Measurements from ENCODE around the gene ANO2. TPM values are rescaled to one million over a fixed set of nuclear protein-coding genes. Genes with fewer than 3 reads are reported as not detected.

ANO2 gene
- total and polyA plus RNA-seq, 2 donors (not counting 3 experiments of a cell fraction or from before 2014, with no cell fraction given): 15.4 to 65.0 TPM

DNA sequence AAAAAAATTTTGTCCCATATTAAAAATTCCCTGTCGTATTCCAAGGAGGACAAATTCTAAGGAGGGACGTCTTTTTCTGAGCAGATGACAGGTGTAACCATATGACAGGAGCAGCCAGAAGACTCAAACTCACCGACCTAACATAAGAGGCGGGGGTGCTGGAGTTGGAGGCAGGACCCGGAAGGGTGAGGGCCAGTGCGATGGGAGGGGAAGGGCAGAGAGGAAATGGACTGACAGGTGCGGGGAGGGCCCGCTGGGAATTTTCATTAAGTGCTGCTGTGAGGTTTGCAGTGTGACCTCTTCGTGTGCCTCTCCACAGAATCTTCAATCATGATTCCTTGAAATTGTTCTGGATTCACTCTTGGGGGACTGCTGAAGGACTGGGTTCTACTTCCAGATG, 323.7 kb downstream of the ANO2 start:
- Histone ChIP-seq H3K4me1 (ENCODE audit: control insufficient read depth, extremely low read depth, insufficient read depth, low read length) (peaks cover 16% of the 10 kb centered on the region), H3K4me2 (ENCODE audit: insufficient read depth, low read length) (no peak overlapping the region), H3K4me3 (replicated peaks in 1 of 3; ENCODE audit: insufficient read depth in 1 of 3, low read depth in 1 of 3, low read length in 3 of 3) (no peak overlapping the region), H2AFZ (ENCODE audit: low read depth, low read length) (no peak overlapping the region), H4K20me1 (replicated peaks; ENCODE audit: control insufficient read depth, extremely low read depth, insufficient read depth, low read length) (no peaks in the 10 kb centered on the region), H3K27me3 (ENCODE audit: control insufficient read depth in 2 of 2, insufficient read depth in 2 of 2, low read length in 2 of 2) (no peaks in the 10 kb centered on the region), H3K9me1 (replicated peaks; ENCODE audit: control insufficient read depth, extremely low read depth, insufficient read depth, low read length) (no peaks in the 10 kb centered on the region), H3K9ac (replicated peaks; ENCODE audit: extremely low read depth, insufficient read depth, low read length) (no peak overlapping the region), H3K79me2 (ENCODE audit: control insufficient read depth, insufficient read depth, low read length) (no peaks in the 10 kb centered on the region), H3K9me3 (replicated peaks; ENCODE audit: control insufficient read depth, insufficient read depth, low read length) (no peaks in the 10 kb centered on the region), H3K27ac (ENCODE audit: insufficient read depth, low read depth, low read length) (no peak overlapping the region), H3K36me3 (ENCODE audit: control insufficient read depth in 2 of 2, extremely low read depth in 1 of 2, insufficient read depth in 2 of 2, low read length in 2 of 2) (peaks cover 0 to 6% of the 10 kb centered on the region in 2 experiments)
- intact Hi-C loops (cut with micrococcal nuclease): no loop called here
- TF ChIP-seq, protein P1, sequence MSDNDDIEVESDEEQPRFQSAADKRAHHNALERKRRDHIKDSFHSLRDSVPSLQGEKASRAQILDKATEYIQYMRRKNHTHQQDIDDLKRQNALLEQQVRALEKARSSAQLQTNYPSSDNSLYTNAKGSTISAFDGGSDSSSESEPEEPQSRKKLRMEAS (IDR thresholded peaks at IDR 0.05; ENCODE audit: insufficient read depth, insufficient read length): no peak
- TF ChIP-seq POLR2AphosphoS5 (IDR thresholded peaks at IDR 0.05; ENCODE audit: insufficient read depth, low read depth, low read length) (no peak), FOS (IDR thresholded peaks at IDR 0.05; ENCODE audit: borderline replicate concordance, insufficient read depth, low read length) (no peak), GATA2 (IDR thresholded peaks at IDR 0.05; ENCODE audit: insufficient read depth, insufficient read length, low read depth, low read length) (no peak), MYC (IDR thresholded peaks at IDR 0.05; ENCODE audit: low read depth, low read length) (no peak)
- DNase-seq (ENCODE audit: low read depth, low spot score): no peak
- ChIA-PET CTCF (no interaction called here), POLR2A (no interaction called here)
- no peak for FAIRE-seq
- dilution Hi-C loops (cut with MboI; ENCODE audit: extremely low pct_ligation_motif_present, low sequenced_read_pairs): no loop called here
- no TSS peak for BruUV-seq (replicated peaks)

DNA sequence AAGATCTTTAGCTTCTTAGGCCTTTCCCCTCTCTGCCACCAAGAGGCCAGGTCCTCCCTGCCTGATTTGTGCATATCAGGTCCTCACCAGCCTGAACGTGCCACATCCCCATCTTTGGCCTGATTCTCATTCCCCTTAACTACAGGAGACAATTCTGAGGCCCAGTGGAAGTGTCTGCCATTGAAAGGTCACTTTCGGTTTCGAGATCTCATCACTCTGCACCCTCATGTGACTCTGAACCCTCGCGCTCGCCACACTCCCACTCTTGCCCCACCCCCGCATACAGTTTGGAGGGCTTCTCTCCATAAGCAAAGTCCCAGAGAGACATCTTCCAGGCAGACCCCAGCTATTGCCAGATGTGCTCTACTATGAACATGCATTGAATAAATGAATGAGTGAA, 324.2 kb downstream of the ANO2 start:
- FAIRE-seq: no peak

More for the DNA sequence above, 324.2 kb downstream of the ANO2 start:
- intact Hi-C loops (cut with micrococcal nuclease): no loop called here
- H3K27ac ChIP-seq (ENCODE audit: insufficient read depth, low read depth, low read length): no peak overlapping the region
- ChIA-PET CTCF (no interaction called here), POLR2A (no interaction called here)
- dilution Hi-C loops (cut with MboI; ENCODE audit: extremely low pct_ligation_motif_present, low sequenced_read_pairs): no loop called here
- no peak for DNase-seq (ENCODE audit: low read depth, low spot score)
- H3K9me1 ChIP-seq (replicated peaks; ENCODE audit: control insufficient read depth, extremely low read depth, insufficient read depth, low read length): no peaks in the 10 kb centered on the region
- no peak for TF ChIP-seq JUN (IDR thresholded peaks at IDR 0.05; ENCODE audit: borderline replicate concordance, insufficient read depth, insufficient read length, low read depth)
- TF ChIP-seq, protein P2, sequence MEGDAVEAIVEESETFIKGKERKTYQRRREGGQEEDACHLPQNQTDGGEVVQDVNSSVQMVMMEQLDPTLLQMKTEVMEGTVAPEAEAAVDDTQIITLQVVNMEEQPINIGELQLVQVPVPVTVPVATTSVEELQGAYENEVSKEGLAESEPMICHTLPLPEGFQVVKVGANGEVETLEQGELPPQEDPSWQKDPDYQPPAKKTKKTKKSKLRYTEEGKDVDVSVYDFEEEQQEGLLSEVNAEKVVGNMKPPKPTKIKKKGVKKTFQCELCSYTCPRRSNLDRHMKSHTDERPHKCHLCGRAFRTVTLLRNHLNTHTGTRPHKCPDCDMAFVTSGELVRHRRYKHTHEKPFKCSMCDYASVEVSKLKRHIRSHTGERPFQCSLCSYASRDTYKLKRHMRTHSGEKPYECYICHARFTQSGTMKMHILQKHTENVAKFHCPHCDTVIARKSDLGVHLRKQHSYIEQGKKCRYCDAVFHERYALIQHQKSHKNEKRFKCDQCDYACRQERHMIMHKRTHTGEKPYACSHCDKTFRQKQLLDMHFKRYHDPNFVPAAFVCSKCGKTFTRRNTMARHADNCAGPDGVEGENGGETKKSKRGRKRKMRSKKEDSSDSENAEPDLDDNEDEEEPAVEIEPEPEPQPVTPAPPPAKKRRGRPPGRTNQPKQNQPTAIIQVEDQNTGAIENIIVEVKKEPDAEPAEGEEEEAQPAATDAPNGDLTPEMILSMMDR (IDR thresholded peaks at IDR 0.05; ENCODE audit: extremely low read depth in 1 of 2, insufficient read depth in 1 of 2, low read depth in 1 of 2, low read length in 2 of 2): no peak
- no peak overlapping the region for H2AFZ ChIP-seq (ENCODE audit: low read depth, low read length)
- no peaks in the 10 kb centered on the region for H3K79me2 ChIP-seq (ENCODE audit: control insufficient read depth, insufficient read depth, low read length)
- H3K27me3 ChIP-seq (ENCODE audit: control insufficient read depth in 2 of 2, insufficient read depth in 2 of 2, low read length in 2 of 2): no peaks in the 10 kb centered on the region
- no peak overlapping the region for H3K9ac ChIP-seq (replicated peaks; ENCODE audit: extremely low read depth, insufficient read depth, low read length)
- no peak overlapping the region for H3K4me3 ChIP-seq (replicated peaks in 1 of 3; ENCODE audit: insufficient read depth in 1 of 3, low read depth in 1 of 3, low read length in 3 of 3)
- peaks cover 14% of the 10 kb centered on the region for H3K4me1 ChIP-seq (ENCODE audit: control insufficient read depth, extremely low read depth, insufficient read depth, low read length)
- no peaks in the 10 kb centered on the region for H3K9me3 ChIP-seq (replicated peaks; ENCODE audit: control insufficient read depth, insufficient read depth, low read length)
- peaks cover 0 to 4% of the 10 kb centered on the region in 2 experiments for H3K36me3 ChIP-seq (ENCODE audit: control insufficient read depth in 2 of 2, extremely low read depth in 1 of 2, insufficient read depth in 2 of 2, low read length in 2 of 2)
- no peaks in the 10 kb centered on the region for H4K20me1 ChIP-seq (replicated peaks; ENCODE audit: control insufficient read depth, extremely low read depth, insufficient read depth, low read length)
- BruUV-seq (replicated peaks): no TSS peak
- no peak overlapping the region for H3K4me2 ChIP-seq (ENCODE audit: insufficient read depth, low read length)
